ENCODE data around the gene UNC5A. TPM values are rescaled to one million over a fixed set of nuclear protein-coding genes. Genes with fewer than 3 reads are reported as not detected.

Gene UNC5A
- total and polyA plus RNA-seq, 9 of the 15 experiments (the other 6 are each of a cell fraction or from before 2014, with no cell fraction given), result not detected

DNA sequence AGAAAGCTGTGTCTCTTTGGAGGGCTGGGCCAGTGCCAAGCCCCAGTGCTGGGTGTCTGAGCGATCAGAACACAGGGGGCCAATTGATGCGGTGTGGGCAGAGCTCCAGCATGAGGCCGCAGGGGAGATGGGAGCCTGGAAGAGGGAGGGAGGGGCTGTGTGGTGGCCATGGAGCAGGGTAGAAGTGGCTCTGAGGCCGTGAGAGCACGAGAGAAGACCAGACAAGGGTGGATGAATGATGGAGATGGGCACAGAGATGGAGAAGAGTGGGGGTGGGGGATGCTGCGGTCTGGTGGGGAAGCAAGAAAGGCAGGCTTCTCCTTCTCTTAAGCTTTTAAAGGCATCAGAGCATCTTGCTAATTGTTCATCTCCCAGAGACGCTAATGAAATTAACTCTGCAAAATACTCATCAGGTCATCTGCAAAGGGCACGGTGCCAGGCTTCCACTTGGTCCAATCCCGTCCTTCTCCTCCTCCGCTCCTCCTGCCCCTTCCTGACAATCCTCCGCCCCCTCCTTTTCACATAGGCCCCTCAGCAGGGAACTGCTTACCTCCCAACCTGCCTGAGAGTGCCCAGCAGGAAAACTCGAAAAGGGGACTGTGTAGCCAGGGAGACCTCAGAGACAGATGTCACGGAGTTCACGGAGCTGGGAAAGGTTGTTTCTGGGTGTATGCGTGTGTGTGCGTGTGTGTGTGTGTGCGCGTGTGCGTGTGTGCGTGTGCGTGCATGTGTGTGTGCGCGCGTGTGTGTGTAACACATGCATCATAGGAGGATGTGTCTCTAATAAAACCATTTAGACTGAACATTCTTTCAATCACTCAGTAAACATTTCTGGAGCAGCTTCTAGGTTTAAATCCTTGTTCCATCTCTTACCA lies 7.1 kb upstream of the UNC5A start:
- 2% methylated on average over 22 of the region's 24 CpGs for WGBS (ENCODE audit: insufficient coverage, low coverage, missing lambda C conversion rate)
- no TSS peak for BruUV-seq (replicated peaks)
- TF ChIP-seq EZH2 (IDR thresholded peaks at IDR 0.05; ENCODE audit: borderline replicate concordance, low read depth, low read length), result no peak
- no peak for TF ChIP-seq NFE2 (IDR thresholded peaks at IDR 0.05; ENCODE audit: low read depth)
- TF ChIP-seq ZNF79 (CRISPR knock-in tag; IDR thresholded peaks at IDR 0.05; ENCODE audit: low read depth), result no peak
- no peak for TF ChIP-seq YY1 (IDR thresholded peaks at IDR 0.05; ENCODE audit: borderline replicate concordance in 1 of 3, control insufficient read depth in 1 of 3, extremely low read depth in 1 of 3, insufficient read depth in 3 of 3, insufficient read length in 1 of 3, insufficient replicate concordance in 2 of 3, low read depth in 1 of 3, low read length in 2 of 3)
- TF ChIP-seq MTF1 (CRISPR knock-in tag; IDR thresholded peaks at IDR 0.05; ENCODE audit: borderline replicate concordance), result no peak
- TF ChIP-seq ATF1 (CRISPR knock-in tag; IDR thresholded peaks at IDR 0.05), result no peak
- TF ChIP-seq ATF1 (tag; IDR thresholded peaks at IDR 0.05), result no peak
- TF ChIP-seq ZNF77 (CRISPR knock-in tag; IDR thresholded peaks at IDR 0.05), result no peak
- no peak for TF ChIP-seq SIRT6 (IDR thresholded peaks at IDR 0.05; ENCODE audit: low read depth, low read length)
- no peak for TF ChIP-seq RBBP5 (IDR thresholded peaks at IDR 0.05; ENCODE audit: borderline replicate concordance, insufficient read depth, low read length, poor library complexity, severe bottlenecking)
- TF ChIP-seq NCOA6 (IDR thresholded peaks at IDR 0.05), result no peak
- TF ChIP-seq HSF4 (CRISPR knock-in tag; IDR thresholded peaks at IDR 0.05; ENCODE audit: borderline replicate concordance), result no peak
- no peak for TF ChIP-seq CHD2 (IDR thresholded peaks at IDR 0.05; ENCODE audit: low read depth, low read length)
- TF ChIP-seq, protein P1, sequence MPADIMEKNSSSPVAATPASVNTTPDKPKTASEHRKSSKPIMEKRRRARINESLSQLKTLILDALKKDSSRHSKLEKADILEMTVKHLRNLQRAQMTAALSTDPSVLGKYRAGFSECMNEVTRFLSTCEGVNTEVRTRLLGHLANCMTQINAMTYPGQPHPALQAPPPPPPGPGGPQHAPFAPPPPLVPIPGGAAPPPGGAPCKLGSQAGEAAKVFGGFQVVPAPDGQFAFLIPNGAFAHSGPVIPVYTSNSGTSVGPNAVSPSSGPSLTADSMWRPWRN (IDR thresholded peaks at IDR 0.05; ENCODE audit: low read depth), result no peak
- TF ChIP-seq, protein P2, sequence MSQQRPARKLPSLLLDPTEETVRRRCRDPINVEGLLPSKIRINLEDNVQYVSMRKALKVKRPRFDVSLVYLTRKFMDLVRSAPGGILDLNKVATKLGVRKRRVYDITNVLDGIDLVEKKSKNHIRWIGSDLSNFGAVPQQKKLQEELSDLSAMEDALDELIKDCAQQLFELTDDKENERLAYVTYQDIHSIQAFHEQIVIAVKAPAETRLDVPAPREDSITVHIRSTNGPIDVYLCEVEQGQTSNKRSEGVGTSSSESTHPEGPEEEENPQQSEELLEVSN (IDR thresholded peaks at IDR 0.05; ENCODE audit: borderline replicate concordance in 1 of 2, extremely low read depth in 1 of 2, insufficient read depth in 1 of 2, insufficient read length in 1 of 2, low read depth in 1 of 2, low read length in 1 of 2, poor library complexity in 1 of 2, severe bottlenecking in 1 of 2), result no peak
- TF ChIP-seq CBX8 (IDR thresholded peaks at IDR 0.05; ENCODE audit: borderline replicate concordance, extremely low read depth, low read depth, low read length, poor library complexity, severe bottlenecking), result no peak
- TF ChIP-seq ZNF586 (CRISPR knock-in tag; conservative IDR thresholded peaks at IDR 0.05), result no peak
- no peak for TF ChIP-seq CTBP1 (IDR thresholded peaks at IDR 0.05; ENCODE audit: borderline replicate concordance)
- H3K27ac ChIP-seq (ENCODE audit: extremely low read depth, low read depth, low read length), result no peak overlapping the region
- no peaks in the 10 kb centered on the region for H3K36me3 ChIP-seq (ENCODE audit: control insufficient read depth, insufficient read depth, low read length)
- ATAC-seq (no peak), DNase-seq (ENCODE audit: extremely low read depth in 1 of 4, low spot score in 3 of 4) (no peak), FAIRE-seq (no peak)
- no peak overlapping the region for H3K4me2 ChIP-seq (ENCODE audit: insufficient read depth, low read length)
- H3K9me1 ChIP-seq (ENCODE audit: control insufficient read depth, insufficient read depth, low read length), result no peaks in the 10 kb centered on the region
- H2AFZ ChIP-seq (ENCODE audit: low read depth, low read length), result no peak overlapping the region
- H3K4me1 ChIP-seq (replicated peaks in 1 of 2; ENCODE audit: control insufficient read depth in 2 of 2, insufficient read depth in 2 of 2, low read length in 2 of 2), result peaks cover 0 to 3% of the 10 kb centered on the region in 2 experiments; a peak in 1 of 5 replicates
- POLR2A ChIA-PET, result interaction anchor here (1.0 kb wide), 1 partner anchor 12 kb away, joined by 3 read pairs; no protein-coding TSS in a partner anchor
- CTCF ChIA-PET (ENCODE audit: low intra/inter-chr PET ratio), result no interaction called here
- in situ Hi-C loops (cut with MboI) (no loop called here), intact Hi-C loops (cut with micrococcal nuclease) (loop anchor here (10.0 kb wide), 1 partner anchor 139 kb away; no protein-coding TSS in a partner anchor)
- no peak overlapping the region for H3K9ac ChIP-seq (ENCODE audit: insufficient read depth in 1 of 2, low read depth in 2 of 2, low read length in 2 of 2)
- no peaks in the 10 kb centered on the region for H3K9me3 ChIP-seq (replicated peaks; ENCODE audit: control insufficient read depth, insufficient read depth, low read depth, low read length)
- peaks cover 3% of the 10 kb centered on the region; the same call in 1 of the 2 replicates for H4K20me1 ChIP-seq (replicated peaks; ENCODE audit: control insufficient read depth, insufficient read depth, low read length)
- H3K27me3 ChIP-seq (ENCODE audit: control insufficient read depth in 2 of 2, insufficient read depth in 2 of 2, low read length in 2 of 2), result peaks cover 10 to 34% of the 10 kb centered on the region in 2 experiments; a peak in 4 of 5 replicates
- no peak overlapping the region for H3K4me3 ChIP-seq
- H3K79me2 ChIP-seq (ENCODE audit: control insufficient read depth, insufficient read depth, low read length), result no peaks in the 10 kb centered on the region
